NCI-H1417 treated with DMSO at 0.1 percent for 48 hours (cell line): Measurements from ENCODE around the gene IRF1.

Experiments
- DNase-seq: peaks from one replicate; lab custom pipeline; 2025; lab: John Stamatoyannopoulos, UW

IRF1 gene

GRCh38 chr5:132500931-132501628, 10.5 kb upstream of the IRF1 start:
- DNase-seq = no peak

DNA sequence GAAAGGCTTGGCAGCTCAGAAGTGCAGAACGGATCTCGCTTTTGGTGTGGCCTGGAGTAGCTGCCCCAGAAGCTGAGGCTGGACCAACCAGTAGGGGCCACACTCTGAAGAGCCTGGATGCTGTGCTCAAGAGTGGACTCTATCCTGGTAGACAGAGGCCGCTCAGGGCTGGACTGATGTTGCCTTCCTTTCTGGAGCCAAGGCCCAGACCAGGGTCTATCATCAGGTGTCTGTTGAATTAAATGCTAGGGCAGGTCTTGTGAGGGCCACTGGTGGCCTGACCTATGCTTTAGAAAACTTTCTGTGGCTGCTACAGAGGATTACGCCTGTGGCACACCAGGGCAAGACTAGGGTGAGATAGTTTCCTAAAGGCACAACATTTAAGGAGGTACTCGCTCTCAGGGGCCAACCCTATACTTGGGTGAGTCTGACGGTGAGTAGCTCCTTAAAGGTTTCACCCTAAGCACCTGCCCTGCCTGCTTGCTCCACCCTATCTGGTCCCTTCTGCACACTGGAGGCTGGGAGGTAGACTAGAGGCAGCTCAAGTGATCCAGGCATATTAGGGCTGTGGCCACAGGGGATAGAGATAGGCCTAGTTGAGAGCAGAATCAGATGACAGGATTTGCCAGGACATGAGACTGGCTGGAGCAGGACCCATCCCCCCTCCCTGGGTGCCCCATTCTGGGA, 9.8 kb upstream of the IRF1 start:
- DNase-seq = no peak

GRCh38 chr5:132499440-132500243, 9.1 kb upstream of the IRF1 start:
- DNase-seq = no peak

DNA sequence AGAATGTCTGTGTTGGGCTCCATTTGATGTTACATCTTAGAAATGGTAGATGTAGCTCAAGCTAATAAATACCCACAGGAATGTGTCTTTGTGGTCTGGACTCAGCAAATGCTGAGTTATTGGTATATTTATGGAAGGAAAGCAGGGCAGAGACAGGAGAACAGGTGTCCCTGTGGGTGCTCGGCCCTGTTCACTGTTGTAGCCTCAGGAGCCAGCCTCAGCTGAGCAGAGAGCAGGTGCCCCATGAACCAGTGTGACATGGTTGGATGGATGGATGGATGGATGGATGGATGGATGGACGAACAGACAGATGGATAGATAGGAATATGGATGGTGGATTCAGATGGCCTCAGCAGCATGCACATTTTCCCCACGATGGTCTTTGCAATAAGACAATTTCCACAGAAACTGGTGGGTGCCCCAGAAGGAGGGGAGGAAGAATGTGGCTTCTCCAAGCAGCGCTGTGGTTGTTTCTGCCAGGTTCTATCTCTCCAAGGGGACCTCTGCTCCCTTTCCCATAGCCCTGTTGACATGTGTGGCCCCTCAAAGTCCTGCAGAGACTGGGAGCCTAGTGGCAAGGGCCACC, 8.2 kb upstream of the IRF1 start:
- DNase-seq = no peak

- DNase-seq = no peak
Measured at GRCh38 chr5:132498152-132498551, 7.6 kb upstream of the IRF1 start.

DNA sequence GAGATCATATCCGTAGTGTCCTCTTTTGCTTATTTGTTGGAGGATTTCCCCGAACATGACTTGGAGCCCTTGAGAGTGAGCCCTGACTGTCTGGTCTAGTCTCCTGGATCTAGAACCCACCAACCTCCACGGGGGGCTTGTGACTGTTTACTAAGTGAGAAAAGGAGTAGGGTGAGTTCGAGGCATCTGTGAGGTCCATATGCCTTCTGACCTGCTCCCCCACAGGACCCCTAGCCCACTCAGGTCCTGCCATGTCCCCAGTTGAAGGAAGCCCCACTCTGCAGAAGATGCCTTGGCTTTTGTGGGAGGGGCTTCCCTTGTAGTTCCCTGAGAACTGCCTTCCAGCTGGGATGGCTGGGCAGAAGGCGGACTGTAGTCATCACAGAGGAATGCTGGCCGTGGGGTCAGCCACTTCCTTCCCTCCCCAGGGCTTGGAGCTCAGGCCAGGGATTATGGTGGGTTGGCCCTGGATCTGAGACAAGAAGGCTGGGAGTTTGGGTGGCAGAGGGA, 7.0 kb upstream of the IRF1 start:
- DNase-seq = no peak

DNA sequence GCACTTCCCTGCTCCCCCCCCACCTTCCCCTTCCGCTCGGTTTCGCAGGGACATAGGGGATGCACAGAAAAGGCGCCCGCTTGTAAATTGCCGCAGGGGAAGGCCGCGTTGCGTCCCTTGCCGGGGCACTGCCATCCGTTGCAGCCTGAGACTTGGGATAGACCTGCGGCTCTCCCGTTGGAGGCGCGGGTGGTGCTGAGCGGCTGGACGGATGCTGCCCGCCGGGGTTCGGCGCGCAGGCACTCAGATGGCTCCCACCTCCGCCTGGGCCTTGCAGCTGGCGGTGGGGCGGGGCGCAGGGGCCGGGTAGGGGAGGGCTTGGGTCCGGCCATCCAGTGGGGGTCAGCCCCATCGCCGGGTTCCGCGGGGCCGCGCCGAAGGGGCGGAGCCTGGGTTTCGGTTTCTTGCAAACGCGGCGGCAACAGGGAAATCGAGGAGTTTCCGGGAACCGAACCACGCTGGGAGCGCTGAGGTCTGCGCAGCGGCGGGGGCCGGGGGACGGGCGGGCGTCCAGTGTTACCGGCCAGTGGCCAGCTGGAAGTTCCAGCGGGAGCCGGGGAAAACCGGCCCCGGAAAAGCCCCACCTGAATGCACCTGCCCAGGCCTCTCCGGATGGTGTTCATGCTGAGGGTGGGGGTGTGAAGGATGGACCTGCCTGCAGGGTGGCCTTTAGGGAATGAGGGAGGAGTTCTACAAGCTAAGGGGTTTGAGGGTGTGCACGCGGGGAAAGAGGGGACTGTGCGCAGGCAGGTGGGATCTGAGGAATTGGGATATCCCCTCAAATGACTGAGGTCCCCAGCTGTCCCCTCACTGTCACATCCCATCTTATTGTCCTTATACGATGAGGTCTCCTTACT, 6.3 kb upstream of the IRF1 start:
- no peak for DNase-seq

GRCh38 chr5:132496191-132496630, 5.6 kb upstream of the IRF1 start:
- peak; percentile 7 for DNase-seq

GRCh38 chr5:132495667-132496190, 5.2 kb upstream of the IRF1 start:
- DNase-seq = no peak

DNA sequence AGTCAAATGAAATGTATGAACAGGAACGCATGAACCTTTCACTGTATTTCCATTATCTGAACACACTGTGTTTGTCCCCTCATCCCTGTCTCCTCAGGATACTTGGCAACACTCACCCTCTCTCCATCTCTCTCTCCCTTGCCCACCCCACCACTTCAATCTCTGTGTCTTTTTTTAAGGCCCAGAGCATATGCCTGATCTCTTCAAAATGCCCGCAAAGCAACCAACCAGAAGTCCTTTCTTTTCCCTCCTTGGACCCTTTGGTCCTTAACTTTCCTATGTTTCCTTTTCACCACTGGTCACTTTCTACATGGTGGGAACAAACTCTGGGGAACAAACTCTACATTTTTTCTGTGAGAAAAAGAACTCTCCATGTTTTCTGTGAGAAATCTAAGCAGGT, 3.2 kb upstream of the IRF1 start:
- no peak for DNase-seq

- DNase-seq = no peak
Measured at GRCh38 chr5:132493241-132493640, 2.7 kb upstream of the IRF1 start.

GRCh38 chr5:132492386-132493125, 2.0 kb upstream of the IRF1 start:
- no peak for DNase-seq

DNA sequence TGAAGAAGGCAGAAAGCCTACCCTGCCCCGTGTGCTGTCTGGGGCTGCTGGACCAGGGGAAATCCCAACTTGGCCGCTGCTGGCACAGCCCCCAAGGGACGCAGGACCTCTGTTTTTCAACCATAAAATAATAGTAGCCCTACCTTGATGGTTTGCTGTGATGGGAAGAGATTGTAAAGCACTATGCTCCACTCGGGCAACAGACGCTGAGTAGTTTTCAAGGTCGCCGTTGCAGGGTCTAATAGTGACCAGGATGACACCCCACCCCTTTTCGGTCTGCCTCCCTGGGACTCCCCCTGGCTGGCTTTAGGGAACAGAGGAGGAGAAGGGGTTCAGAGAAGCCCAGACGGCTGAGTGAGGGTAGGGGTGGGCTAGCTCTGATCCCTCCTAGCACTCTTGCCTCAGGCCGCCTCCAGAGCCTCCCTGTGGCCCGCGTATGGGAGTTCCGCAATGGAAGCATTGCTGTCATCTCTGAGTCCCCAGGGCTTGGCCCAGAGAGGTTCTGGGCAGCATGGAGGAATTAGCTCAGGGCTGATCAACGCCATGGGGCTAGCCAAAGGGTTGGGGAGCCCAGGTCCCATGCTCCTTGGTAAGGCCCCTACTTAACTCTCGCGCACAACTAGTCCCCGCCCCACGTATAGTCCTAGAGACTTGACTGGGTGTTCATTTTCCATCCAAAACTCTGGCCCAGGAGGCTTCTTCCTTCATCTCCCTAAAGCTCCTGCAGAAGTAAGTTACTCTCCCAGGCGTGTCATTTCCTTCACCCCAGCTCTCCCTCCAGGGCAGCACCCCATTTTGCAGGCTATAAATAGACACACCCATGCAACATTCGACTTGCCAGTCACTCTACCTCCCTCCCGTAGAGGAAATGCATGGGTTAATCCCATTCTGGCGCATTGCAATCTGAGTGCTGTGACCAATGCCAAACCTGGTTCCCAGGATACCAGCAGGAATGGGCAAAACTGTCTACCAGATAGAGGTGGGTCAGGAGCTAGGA, 1.1 kb upstream of the IRF1 start:
- no peak for DNase-seq

DNA sequence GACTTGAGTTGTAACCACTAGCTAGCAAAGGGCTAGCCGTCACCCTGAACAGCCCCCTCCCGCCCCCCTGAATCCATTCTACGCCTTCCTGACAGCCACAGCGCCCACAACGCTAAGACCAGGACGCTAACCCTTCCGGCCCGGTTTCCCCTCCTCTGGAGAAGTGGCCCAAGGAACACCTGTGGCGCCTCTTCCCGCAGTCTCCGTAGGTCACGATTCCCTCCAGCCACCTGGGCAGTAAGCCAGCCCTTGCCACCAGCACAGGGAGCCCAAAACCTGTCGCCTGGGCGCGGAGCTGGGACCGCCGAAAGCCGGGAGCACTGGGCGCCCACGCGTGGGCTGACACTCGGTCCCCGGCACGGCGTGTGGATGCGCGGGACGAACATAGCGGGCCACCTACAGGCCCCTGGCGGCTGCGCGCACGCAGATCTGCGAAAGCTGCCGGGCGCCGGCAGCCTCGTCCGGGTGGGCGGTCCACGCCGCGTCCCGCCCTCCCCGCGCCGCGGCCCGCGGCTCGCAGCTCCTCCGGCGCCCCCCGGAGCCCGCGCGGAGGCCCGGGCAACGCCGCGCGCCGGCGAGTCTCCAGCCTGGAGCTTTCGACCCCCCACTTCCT, 596 bp downstream of the IRF1 start:
- DNase-seq = no peak

DNA sequence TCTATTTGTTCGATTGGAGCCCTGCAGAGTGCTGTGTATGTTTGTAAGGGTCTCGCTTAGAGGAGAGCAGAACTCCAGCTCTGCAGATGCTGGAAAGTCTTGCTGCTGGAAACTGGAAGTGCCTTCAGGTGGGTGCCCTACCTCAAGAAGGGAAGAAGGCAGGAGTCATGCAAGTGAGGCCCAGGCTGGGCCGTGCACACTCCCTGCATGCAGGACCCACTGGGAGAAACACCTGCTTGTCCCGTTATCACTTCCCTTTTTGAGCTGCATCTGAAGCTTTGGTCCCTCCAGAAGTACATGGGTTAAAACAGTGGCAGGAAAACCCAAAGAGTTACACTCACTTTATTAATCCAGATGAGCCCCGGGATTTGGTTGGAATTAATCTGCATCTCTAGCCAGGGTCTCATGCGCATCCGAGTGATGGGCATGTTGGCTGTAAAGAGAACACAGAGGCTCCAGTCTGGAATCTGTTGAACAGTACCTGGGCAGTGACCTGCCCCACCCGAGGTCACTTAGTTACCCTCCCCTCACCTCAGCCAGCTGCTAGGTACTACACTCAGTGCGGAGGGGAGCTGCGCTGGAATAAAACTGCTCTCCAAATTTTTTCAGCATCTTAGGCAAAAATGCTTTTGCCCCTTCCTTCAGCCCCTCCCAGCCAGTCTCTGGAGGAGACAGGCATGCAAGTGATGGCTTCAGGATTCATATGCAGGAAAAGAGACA, 1.4 kb downstream of the IRF1 start:
- no peak for DNase-seq

GRCh38 chr5:132488590-132488989, 2.0 kb downstream of the IRF1 start:
- DNase-seq = no peak

DNA sequence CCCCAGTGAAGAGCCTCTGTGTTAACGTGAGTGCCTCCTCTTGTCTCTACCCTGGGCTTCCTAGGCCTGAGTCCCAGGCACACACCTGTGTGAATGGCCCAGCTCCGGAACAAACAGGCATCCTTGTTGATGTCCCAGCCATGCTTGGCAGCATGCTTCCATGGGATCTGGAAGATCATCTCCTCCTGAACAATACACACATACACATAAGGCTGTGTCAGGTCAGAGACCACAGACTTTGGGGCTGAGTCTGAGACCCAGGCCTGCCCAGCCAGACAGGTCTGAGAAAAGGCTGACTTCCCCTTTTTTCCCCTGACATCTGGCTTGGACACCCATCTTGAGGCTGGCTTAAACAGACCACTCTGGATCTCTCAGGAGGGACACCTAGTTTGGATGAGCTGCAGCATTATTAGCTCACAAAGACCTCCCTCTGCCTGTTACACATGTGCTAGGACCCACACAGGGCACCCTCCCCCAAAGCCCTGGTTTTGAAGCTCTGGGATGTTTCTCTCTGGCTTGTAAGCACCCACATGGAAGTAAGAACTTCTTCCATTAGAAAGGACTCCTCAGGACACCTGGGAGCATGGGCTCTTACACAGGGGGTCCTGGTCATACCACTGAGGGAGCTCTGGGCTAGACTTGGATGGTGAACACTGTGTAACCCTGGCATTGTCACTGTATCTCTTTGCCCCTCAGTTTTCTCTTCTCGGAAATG, 2.6 kb downstream of the IRF1 start:
- DNase-seq = no peak

- DNase-seq = no peak
Measured at GRCh38 chr5:132487095-132487428, 3.5 kb downstream of the IRF1 start.
